ENCODE results near the gene MTAP.

The MTAP gene

GRCh38 chr9:21835121-21835520 is 32.7 kb downstream of the MTAP start:
- TF ChIP-seq EZH2phosphoT487 (conservative IDR thresholded peaks at IDR 0.05; ENCODE audit: low read length) (no peak), CTCF (IDR thresholded peaks at IDR 0.05; ENCODE audit: insufficient read depth, low read length, poor library complexity, severe bottlenecking) (no peak)
- Histone ChIP-seq H3K4me3 (ENCODE audit: insufficient read depth, low read length, poor library complexity, severe bottlenecking) (no peak overlapping the region), H3K36me3 (ENCODE audit: low read length) (peaks cover 64% of the 10 kb centered on the region), H3K9me2 (replicated peaks; ENCODE audit: insufficient read depth, low read length) (no peaks in the 10 kb centered on the region), H2AFZ (ENCODE audit: low read depth, low read length, severe bottlenecking) (no peak overlapping the region), H3K9me3 (ENCODE audit: insufficient read depth, low read length) (no peaks in the 10 kb centered on the region), H3K4me2 (ENCODE audit: low read depth, low read length, poor library complexity, severe bottlenecking) (no peak overlapping the region), H3K27ac (ENCODE audit: low read depth, low read length) (no peak overlapping the region), H3K9ac (ENCODE audit: low read length) (no peak overlapping the region), H3K79me2 (ENCODE audit: insufficient read depth, low read length) (peaks cover 51% of the 10 kb centered on the region), H3F3A (ENCODE audit: insufficient read depth) (peaks cover 19% of the 10 kb centered on the region), H3K27me3 (ENCODE audit: low read length) (no peaks in the 10 kb centered on the region), H4K20me1 (ENCODE audit: low read depth, low read length) (peaks cover 5% of the 10 kb centered on the region; the same call in 1 of the 2 replicates)

- peaks cover 74% of the 10 kb centered on the region for H3K36me3 ChIP-seq (ENCODE audit: low read length)
- H3K79me2 ChIP-seq (ENCODE audit: insufficient read depth, low read length): peaks cover 51% of the 10 kb centered on the region
- no peak overlapping the region for H3K9ac ChIP-seq (ENCODE audit: low read length)
These were observed 34.2 kb downstream of the MTAP start for GRCh38 chr9:21836437-21837161.

DNA sequence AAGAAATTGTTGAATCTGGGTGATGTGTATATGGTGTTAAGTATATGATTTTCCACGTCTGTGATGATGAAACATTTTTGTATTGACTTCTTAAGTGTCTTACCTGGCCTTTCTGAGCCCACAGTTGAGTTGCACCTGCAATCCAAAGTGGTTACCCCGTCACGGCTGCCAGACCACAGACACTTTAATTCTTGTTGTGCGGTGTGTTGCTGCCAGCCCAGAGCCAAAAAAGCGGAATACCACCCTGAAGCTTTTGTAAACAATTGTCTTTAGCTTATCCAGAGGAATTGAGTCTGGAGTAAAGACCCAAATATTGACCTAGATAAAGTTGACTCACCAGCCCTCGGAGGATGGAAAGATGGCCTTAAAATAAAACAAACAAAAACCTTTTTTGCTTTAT is 35.1 kb downstream of the MTAP start:
- Histone ChIP-seq H2AFZ (ENCODE audit: low read depth, low read length, severe bottlenecking) (no peak overlapping the region), H3K9me3 (ENCODE audit: insufficient read depth, low read length) (no peaks in the 10 kb centered on the region), H4K20me1 (ENCODE audit: low read depth, low read length) (peaks cover 3% of the 10 kb centered on the region; the same call in 1 of the 2 replicates), H3K9ac (ENCODE audit: low read length) (no peak overlapping the region), H3K27ac (ENCODE audit: low read depth, low read length) (no peak overlapping the region), H3K4me3 (ENCODE audit: insufficient read depth, low read length, poor library complexity, severe bottlenecking) (no peak overlapping the region), H3K36me3 (ENCODE audit: low read length) (peaks cover 83% of the 10 kb centered on the region), H3F3A (ENCODE audit: insufficient read depth) (peaks cover 9% of the 10 kb centered on the region), H3K79me2 (ENCODE audit: insufficient read depth, low read length) (peaks cover 49% of the 10 kb centered on the region), H3K27me3 (ENCODE audit: low read length) (no peaks in the 10 kb centered on the region), H3K4me2 (ENCODE audit: low read depth, low read length, poor library complexity, severe bottlenecking) (no peak overlapping the region), H3K9me2 (replicated peaks; ENCODE audit: insufficient read depth, low read length) (no peaks in the 10 kb centered on the region)
- TF ChIP-seq CTCF (IDR thresholded peaks at IDR 0.05; ENCODE audit: insufficient read depth, low read length, poor library complexity, severe bottlenecking) (no peak), EZH2phosphoT487 (conservative IDR thresholded peaks at IDR 0.05; ENCODE audit: low read length) (no peak)

More at GRCh38 chr9:21836437-21837161, 34.2 kb downstream of the MTAP start:
- TF ChIP-seq EZH2phosphoT487 (conservative IDR thresholded peaks at IDR 0.05; ENCODE audit: low read length) (no peak), CTCF (IDR thresholded peaks at IDR 0.05; ENCODE audit: insufficient read depth, low read length, poor library complexity, severe bottlenecking) (no peak)
- H2AFZ ChIP-seq (ENCODE audit: low read depth, low read length, severe bottlenecking): no peak overlapping the region
- H3K27ac ChIP-seq (ENCODE audit: low read depth, low read length): no peak overlapping the region
- no peaks in the 10 kb centered on the region for H3K9me2 ChIP-seq (replicated peaks; ENCODE audit: insufficient read depth, low read length)
- H3F3A ChIP-seq (ENCODE audit: insufficient read depth): peaks cover 17% of the 10 kb centered on the region
- H3K27me3 ChIP-seq (ENCODE audit: low read length): no peaks in the 10 kb centered on the region
- no peak overlapping the region for H3K4me2 ChIP-seq (ENCODE audit: low read depth, low read length, poor library complexity, severe bottlenecking)
- H4K20me1 ChIP-seq (ENCODE audit: low read depth, low read length): peaks cover 5% of the 10 kb centered on the region; the same call in 1 of the 2 replicates
- no peak overlapping the region for H3K4me3 ChIP-seq (ENCODE audit: insufficient read depth, low read length, poor library complexity, severe bottlenecking)
- H3K9me3 ChIP-seq (ENCODE audit: insufficient read depth, low read length): no peaks in the 10 kb centered on the region

Measured in SU-DHL-6 (cell line).